B cell (primary cell): ENCODE results near the gene TMEM140. TPM values are rescaled to one million over a fixed set of nuclear protein-coding genes. Genes with fewer than 3 reads are reported as not detected.

Experiments
- ATAC-seq: fragments of 200-7000 bp; cut with Tn5 transposase; one replicate; pipeline ENCODE4 v1.10.0; 2021; ENCODE audit warnings: low read depth, mild to moderate bottlenecking, moderate number of reproducible peaks, moderate library complexity
- CTCF ChIA-PET: fragments of 350-600 bp; sonication (Branson Sonifier 250); formaldehyde crosslinking; loops from one replicate; lab custom pipeline; 2021; ENCODE audit warnings: antibody characterized with exemption, inconsistent platforms; lab: Charles Lee
- POLR2A ChIA-PET: fragments of 350-600 bp; sonication (Branson Sonifier 250); formaldehyde crosslinking; loops from one replicate; lab custom pipeline; 2021; ENCODE audit warnings: antibody characterized with exemption; lab: Charles Lee
- DNase-seq: peaks from one replicate; pipeline ENCODE4 v3.0.0; 2013
- H2AFZ ChIP-seq: 2 replicates; pipeline ENCODE4 v1.6.1; 2012; ENCODE audit warnings: mild to moderate bottlenecking, low read depth, low read length; ENCODE audit not compliant: insufficient read depth, poor library complexity, severe bottlenecking
- H3K27ac ChIP-seq, 2 donors: 1 replicate in 1 of 2; 2 replicates in 1 of 2; pipeline ENCODE4 v1.5.1; 2012 to 2013; ENCODE audit warnings: low read length in 2 of 2, mild to moderate bottlenecking in 2 of 2, moderate library complexity in 1 of 2
- H3K27me3 ChIP-seq, 4 experiments: fragments of 200-600 bp in 1 of 4; sonication (generic) in 1 of 4; replicated peaks in 1 of 4; 1 replicate in 2 of 4; 2 replicates in 2 of 4; pipeline versions ENCODE4 v1.6.1 to v1.7.0; 2013 to 2016; ENCODE audit warnings: low read length in 3 of 4, mild to moderate bottlenecking in 2 of 4, mixed read lengths in 1 of 4, moderate library complexity in 1 of 4; ENCODE audit not compliant: insufficient read depth in 4 of 4, control insufficient read depth in 3 of 4; ENCODE audit errors: control extremely low read depth in 1 of 4
- H3K36me3 ChIP-seq, 2 experiments: replicated peaks in 1 of 2; 1 replicate in 1 of 2; 2 replicates in 1 of 2; pipeline versions ENCODE4 v1.6.1 to v1.7.1; 2013; ENCODE audit warnings: low read length in 1 of 2; ENCODE audit not compliant: insufficient read depth in 2 of 2, control insufficient read depth in 1 of 2; ENCODE audit errors: control extremely low read depth in 1 of 2, extremely low read depth in 1 of 2
- H3K4me1 ChIP-seq, 2 donors: fragments of 200-600 bp in 1 of 2; sonication (generic) in 1 of 2; 1 replicate in 1 of 2; 2 replicates in 1 of 2; pipeline versions ENCODE4 v1.5.1 to v1.6.1; 2013 to 2017; ENCODE audit warnings: low read length in 2 of 2; ENCODE audit not compliant: control insufficient read depth in 2 of 2, insufficient read depth in 2 of 2
- H3K4me2 ChIP-seq: replicated peaks from 2 replicates; pipeline ENCODE3; 2012; ENCODE audit warnings: mild to moderate bottlenecking, low read depth, low read length; ENCODE audit not compliant: poor library complexity, severe bottlenecking
- H3K4me3 ChIP-seq, 5 experiments: fragments of 200-600 bp in 1 of 5; sonication (generic) in 1 of 5; 1 replicate in 3 of 5; 2 replicates in 2 of 5; pipeline versions ENCODE4 v1.5.1 to v1.7.0; 2011 to 2016; ENCODE audit warnings: low read length in 4 of 5, mild to moderate bottlenecking in 4 of 5, low read depth in 2 of 5, control low read depth in 1 of 5, moderate library complexity in 1 of 5; ENCODE audit not compliant: insufficient read depth in 1 of 5; ENCODE audit errors: control extremely low read depth in 1 of 5, extremely low read depth in 1 of 5
- H3K79me2 ChIP-seq: fragments of 200-600 bp; sonication (generic); one replicate; pipeline ENCODE4 v1.6.0; 2016; ENCODE audit warnings: low read length; ENCODE audit not compliant: control insufficient read depth, insufficient read depth
- H3K9ac ChIP-seq: fragments of 200-600 bp; sonication (generic); 2 replicates; pipeline ENCODE4 v1.6.1; 2017; ENCODE audit warnings: mild to moderate bottlenecking, low read length, moderate library complexity
- H3K9me3 ChIP-seq, 3 donors: one replicate each; pipeline versions ENCODE4 v1.6.1 to v1.7.1; 2013; ENCODE audit warnings: low read length in 2 of 3; ENCODE audit not compliant: control insufficient read depth in 2 of 3, insufficient read depth in 1 of 3; ENCODE audit errors: control extremely low read depth in 1 of 3
- H4K20me1 ChIP-seq: 2 replicates; pipeline ENCODE4 v1.6.0; 2012; ENCODE audit warnings: mild to moderate bottlenecking, low read length; ENCODE audit not compliant: insufficient read depth, control insufficient read depth, poor library complexity, severe bottlenecking
- H3K27ac Mint-ChIP-seq: one replicate; pipeline ENCODE4 v1.8.0; 2021; ENCODE audit warnings: mixed read lengths
- H3K27me3 Mint-ChIP-seq: one replicate; pipeline ENCODE4 v1.8.0; 2021; ENCODE audit warnings: mixed read lengths
- H3K4me1 Mint-ChIP-seq: one replicate; pipeline ENCODE4 v1.8.0; 2021; ENCODE audit warnings: mixed read lengths
- H3K4me3 Mint-ChIP-seq: one replicate; pipeline ENCODE4 v1.8.0; 2021; ENCODE audit warnings: mixed read lengths
- H3K9me3 Mint-ChIP-seq: one replicate; pipeline ENCODE4 v1.8.0; 2022; ENCODE audit warnings: mixed read lengths; ENCODE audit not compliant: insufficient read depth
- EZH2 ChIP-seq: IDR thresholded peaks from 2 replicates; pipeline ENCODE4 v1.6.1; 2012; ENCODE audit warnings: borderline replicate concordance, low read depth, mild to moderate bottlenecking, moderate library complexity, low read length; ENCODE audit not compliant: insufficient read depth, poor library complexity, severe bottlenecking
- WGBS: methylation state at CpG from one replicate; pipeline ENCODE4 v1.1.5; 2013; ENCODE audit warnings: missing lambda C conversion rate; ENCODE audit not compliant: insufficient coverage; 5-methylcytosine and 5-hydroxymethylcytosine counted together
- intact Hi-C: fragments of 100-400 bp; cut with micrococcal nuclease; formaldehyde crosslinking; loops from one replicate; pipeline ENCODE4 v1.10.0; 2022
- polyA plus RNA-seq: library from polyadenylated mRNA; depleted of rRNA; stranded (reverse); fragments of >200 nt; gene quantifications from 2 replicates; pipeline ENCODE4 v1.2.3, GENCODE V29; 2012
- total RNA-seq, 2 donors: library from RNA; stranded (reverse); fragments of 120-200 nt in 1 of 2; gene quantifications; 1 replicate in 1 of 2; 2 replicates in 1 of 2; pipeline versions ENCODE4 v1.2.3 to v1.2.4, GENCODE V29; 2013 to 2022
- TF ChIP-seq, protein P1 (sequence below): fragments of 200-600 bp; IDR thresholded peaks from one replicate; pipeline ENCODE4 v1.8.0; 2022; ENCODE audit warnings: antibody characterized with exemption, mild to moderate bottlenecking

TMEM140 gene
- total and polyA plus RNA-seq, 2 donors (not counting 1 experiment from before 2014, with no cell fraction given): 3.8 to 79.1 TPM

DNA sequence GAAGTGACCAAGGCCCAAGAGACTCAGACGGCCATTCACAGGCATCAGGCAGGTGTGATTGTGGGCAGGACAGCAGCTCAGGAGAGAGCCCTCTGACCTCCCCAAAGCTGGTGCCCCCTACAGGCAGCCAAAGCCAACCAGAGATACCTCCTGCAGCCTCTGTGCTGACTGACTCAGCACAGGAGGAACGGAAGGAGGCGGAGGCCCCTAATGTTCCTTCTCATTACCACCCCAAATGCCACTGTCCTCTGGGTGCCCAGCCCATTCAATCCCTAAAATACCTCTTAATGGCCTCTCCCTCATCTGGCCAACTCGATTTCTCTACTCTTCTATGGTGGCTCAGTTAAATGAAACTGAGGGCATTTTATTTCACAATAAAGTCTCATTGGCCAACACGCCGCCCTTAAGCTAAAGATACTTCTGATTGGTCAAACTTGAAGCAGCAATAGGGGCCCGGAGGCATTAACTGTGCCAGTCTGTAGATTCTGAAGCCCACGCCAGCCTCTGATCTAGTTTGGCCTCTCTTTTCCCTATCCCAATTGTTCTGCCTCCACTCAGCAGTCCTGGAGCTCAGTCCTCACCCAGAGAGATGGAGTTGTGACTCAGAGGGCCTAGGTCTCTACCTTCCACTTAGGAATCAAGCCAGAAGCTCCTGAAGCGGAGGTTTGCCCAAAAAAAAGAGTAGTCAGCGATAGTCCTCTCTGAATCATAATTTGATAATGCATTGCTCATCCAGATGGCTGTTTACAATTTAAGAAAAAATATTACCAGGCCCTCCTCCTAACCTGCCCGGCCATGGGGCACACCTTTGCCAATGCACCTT is 21.5 kb downstream of the TMEM140 start:
- peak; percentile 9 for ATAC-seq
- intact Hi-C loops: no loop called here
- WGBS: 46% methylated on average over 7 of the region's 11 CpGs

More for the DNA sequence above, 21.5 kb downstream of the TMEM140 start:
- Histone ChIP-seq H3K27me3 (no peaks in the 10 kb centered on the region), H3K9me3 (no peaks in the 10 kb centered on the region), H3K4me3 (peak overlapping the region; percentile 57 to 93 (median 83)), H3K27ac (peak overlapping the region; percentile 96 to 97), H3K79me2 (peaks cover 12% of the 10 kb centered on the region), H3K4me1 (peaks cover 22 to 42% of the 10 kb centered on the region in 2 donors), H3K9ac (peak overlapping the region; percentile 89), H3K36me3 (peaks cover 0 to 41% of the 10 kb centered on the region in 2 experiments), H4K20me1 (peaks cover 10% of the 10 kb centered on the region), H2AFZ (peak overlapping the region; percentile 79), H3K4me2 (peak overlapping the region; percentile 81)
- ChIA-PET POLR2A (interaction anchor here (0.5 to 3.8 kb wide), 8 partner anchors 9 to 402 kb away, joined by 3 to 38 read pairs (median 8); partner anchors contain the start of genes AGBL3 and TMEM140), CTCF (interaction anchor here (0.9 to 8.1 kb wide), 12 partner anchors 10 to 737 kb away, joined by 3 to 80 read pairs (median 9); partner anchors contain the start of genes AGBL3, BPGM and TMEM140)
- DNase-seq: peak; percentile 57
- peak overlapping the region; percentile 93 for H3K27ac Mint-ChIP-seq
- TF ChIP-seq, protein P1, sequence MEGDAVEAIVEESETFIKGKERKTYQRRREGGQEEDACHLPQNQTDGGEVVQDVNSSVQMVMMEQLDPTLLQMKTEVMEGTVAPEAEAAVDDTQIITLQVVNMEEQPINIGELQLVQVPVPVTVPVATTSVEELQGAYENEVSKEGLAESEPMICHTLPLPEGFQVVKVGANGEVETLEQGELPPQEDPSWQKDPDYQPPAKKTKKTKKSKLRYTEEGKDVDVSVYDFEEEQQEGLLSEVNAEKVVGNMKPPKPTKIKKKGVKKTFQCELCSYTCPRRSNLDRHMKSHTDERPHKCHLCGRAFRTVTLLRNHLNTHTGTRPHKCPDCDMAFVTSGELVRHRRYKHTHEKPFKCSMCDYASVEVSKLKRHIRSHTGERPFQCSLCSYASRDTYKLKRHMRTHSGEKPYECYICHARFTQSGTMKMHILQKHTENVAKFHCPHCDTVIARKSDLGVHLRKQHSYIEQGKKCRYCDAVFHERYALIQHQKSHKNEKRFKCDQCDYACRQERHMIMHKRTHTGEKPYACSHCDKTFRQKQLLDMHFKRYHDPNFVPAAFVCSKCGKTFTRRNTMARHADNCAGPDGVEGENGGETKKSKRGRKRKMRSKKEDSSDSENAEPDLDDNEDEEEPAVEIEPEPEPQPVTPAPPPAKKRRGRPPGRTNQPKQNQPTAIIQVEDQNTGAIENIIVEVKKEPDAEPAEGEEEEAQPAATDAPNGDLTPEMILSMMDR: peak; percentile 55
- TF ChIP-seq EZH2: no peak
- H3K4me1 Mint-ChIP-seq: peaks cover 62% of the 10 kb centered on the region
- H3K4me3 Mint-ChIP-seq: peak overlapping the region; percentile 94
- H3K27me3 Mint-ChIP-seq: no peaks in the 10 kb centered on the region
- H3K9me3 Mint-ChIP-seq: no peaks in the 10 kb centered on the region
